H1 (cell line): ENCODE measurements around the gene MEX3D. TPM values are rescaled to one million over a fixed set of nuclear protein-coding genes. Genes with fewer than 3 reads are reported as not detected.

Source experiments
- CEBPB ChIP-seq: IDR thresholded peaks from 2 replicates; pipeline ENCODE4 v1.6.1; 2012; ENCODE audit warnings: low read depth, low read length
- CTBP2 ChIP-seq: IDR thresholded peaks from 2 replicates; pipeline ENCODE4 v1.7.0; 2011; ENCODE audit warnings: borderline replicate concordance, mild to moderate bottlenecking, moderate library complexity, mixed read lengths, low read length; ENCODE audit not compliant: insufficient read depth, insufficient read length
- FOSL1 ChIP-seq: IDR thresholded peaks from 2 replicates; pipeline ENCODE4 v1.6.1; 2011; ENCODE audit warnings: mild to moderate bottlenecking, low read depth, low read length, moderate library complexity; ENCODE audit not compliant: insufficient read depth
- KDM1A ChIP-seq: fragments of 200-600, 300-600 bp; sonication (generic); IDR thresholded peaks from 2 replicates; pipeline ENCODE4 v1.7.1; 2016; ENCODE audit warnings: mild to moderate bottlenecking, low read length, borderline replicate concordance
- KDM4A ChIP-seq: IDR thresholded peaks from one replicate; pipeline ENCODE4 v1.7.1; 2012; ENCODE audit warnings: low read depth, mild to moderate bottlenecking, moderate library complexity, low read length, inconsistent platforms; ENCODE audit not compliant: severe bottlenecking
- MAX ChIP-seq: IDR thresholded peaks from 2 replicates; pipeline ENCODE4 v1.6.1; 2012; ENCODE audit warnings: inconsistent platforms
- RXRA ChIP-seq: IDR thresholded peaks from 2 replicates; pipeline ENCODE4 v1.6.1; 2011; ENCODE audit warnings: low read depth, mild to moderate bottlenecking, low read length, moderate library complexity; ENCODE audit not compliant: insufficient read depth
- SP2 ChIP-seq: IDR thresholded peaks from 2 replicates; pipeline ENCODE4 v1.6.1; 2012; ENCODE audit warnings: mild to moderate bottlenecking, low read length, inconsistent platforms
- SUZ12 ChIP-seq: fragments of 200-600 bp; sonication (generic); IDR thresholded peaks from 2 replicates; pipeline ENCODE4 v1.6.1; 2012; ENCODE audit warnings: mild to moderate bottlenecking, inconsistent platforms, low read length, moderate library complexity, mixed read lengths
- TCF12 ChIP-seq: IDR thresholded peaks from 2 replicates; pipeline ENCODE4 v1.6.1; 2011; ENCODE audit warnings: low read depth, mild to moderate bottlenecking, low read length
- TEAD4 ChIP-seq: IDR thresholded peaks from 2 replicates; pipeline ENCODE4 v1.6.1; 2012; ENCODE audit warnings: low read depth, low read length, inconsistent platforms, mixed read lengths
- polyA plus RNA-seq, 7 experiments: library from polyadenylated mRNA; depleted of rRNA in 3 of 7; stranded (reverse) in 5 of 7; unstranded in 2 of 7; fragments of >200 nt in 5 of 7; fragments of 200-250 nt in 2 of 7; gene quantifications; 1 replicate in 5 of 7; 2 replicates in 1 of 7; 4 replicates in 1 of 7; pipeline versions ENCODE4 v1.2.1 to v1.2.3, GENCODE V29; 2011 to 2013; ENCODE audit warnings: missing spikeins in 2 of 7, mixed read lengths in 2 of 7
- total RNA-seq: library from RNA; stranded (reverse); fragmentation: NEBNext Ultra II Directional; extraction: Animal tissue kit (Norgen Biotek cat#: 25700); gene quantifications from 2 replicates; pipeline ENCODE4 v1.2.1, GENCODE V29; 2021

Gene MEX3D
- total and polyA plus RNA-seq, 2 of the 8 experiments (the other 6 are each of a cell fraction or from before 2014, with no cell fraction given) = 20.8 to 78.8 TPM

GRCh38 chr19:1511318-1512317 lies 56.5 kb downstream of the MEX3D start (continued):
- TF ChIP-seq SP2 (no peak), TCF12 (no peak), FOSL1 (no peak), KDM4A (no peak), RXRA (no peak), TEAD4 (no peak), KDM1A (no peak), SUZ12 (no peak), CEBPB (no peak), MAX (no peak), CTBP2 (no peak)
- TF ChIP-seq, all 59 proteins: peak for 0
